HTERT RPE-1 (cell line): ENCODE results near the gene PTPN23.

Experiments
- in situ Hi-C: fragments of 300-500 bp; cut with MboI; formaldehyde crosslinking; loops from 4 replicates; pipeline ENCODE4 v1.14.3; 2020; ENCODE audit warnings: low sequenced_read_pairs

The PTPN23 gene

GRCh38 chr3:47419083-47420043 lies 38.5 kb downstream of the PTPN23 start:
- in situ Hi-C loops: no loop called here

DNA sequence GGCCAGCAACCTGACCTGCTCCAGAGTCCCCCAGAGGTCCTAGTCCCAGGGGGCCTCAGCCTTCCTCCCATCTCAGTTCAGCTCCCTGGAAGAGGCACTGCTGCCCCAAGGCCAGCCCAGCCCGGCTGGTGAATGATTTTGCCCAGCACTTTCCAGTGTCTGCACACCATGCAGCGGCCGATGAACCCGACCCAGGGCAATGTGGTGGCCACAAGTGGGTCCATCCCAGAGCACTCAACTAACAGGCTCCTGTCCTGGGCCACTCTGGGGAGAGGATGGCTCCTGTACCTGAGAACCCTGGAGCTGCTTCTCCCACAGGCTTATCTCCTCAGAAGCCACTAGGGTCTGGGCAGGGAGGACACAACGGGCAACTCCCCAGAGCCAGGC lies 39.2 kb downstream of the PTPN23 start:
- in situ Hi-C loops: no loop called here

GRCh38 chr3:47420511-47421484 lies 40.0 kb downstream of the PTPN23 start:
- in situ Hi-C loops: no loop called here

DNA sequence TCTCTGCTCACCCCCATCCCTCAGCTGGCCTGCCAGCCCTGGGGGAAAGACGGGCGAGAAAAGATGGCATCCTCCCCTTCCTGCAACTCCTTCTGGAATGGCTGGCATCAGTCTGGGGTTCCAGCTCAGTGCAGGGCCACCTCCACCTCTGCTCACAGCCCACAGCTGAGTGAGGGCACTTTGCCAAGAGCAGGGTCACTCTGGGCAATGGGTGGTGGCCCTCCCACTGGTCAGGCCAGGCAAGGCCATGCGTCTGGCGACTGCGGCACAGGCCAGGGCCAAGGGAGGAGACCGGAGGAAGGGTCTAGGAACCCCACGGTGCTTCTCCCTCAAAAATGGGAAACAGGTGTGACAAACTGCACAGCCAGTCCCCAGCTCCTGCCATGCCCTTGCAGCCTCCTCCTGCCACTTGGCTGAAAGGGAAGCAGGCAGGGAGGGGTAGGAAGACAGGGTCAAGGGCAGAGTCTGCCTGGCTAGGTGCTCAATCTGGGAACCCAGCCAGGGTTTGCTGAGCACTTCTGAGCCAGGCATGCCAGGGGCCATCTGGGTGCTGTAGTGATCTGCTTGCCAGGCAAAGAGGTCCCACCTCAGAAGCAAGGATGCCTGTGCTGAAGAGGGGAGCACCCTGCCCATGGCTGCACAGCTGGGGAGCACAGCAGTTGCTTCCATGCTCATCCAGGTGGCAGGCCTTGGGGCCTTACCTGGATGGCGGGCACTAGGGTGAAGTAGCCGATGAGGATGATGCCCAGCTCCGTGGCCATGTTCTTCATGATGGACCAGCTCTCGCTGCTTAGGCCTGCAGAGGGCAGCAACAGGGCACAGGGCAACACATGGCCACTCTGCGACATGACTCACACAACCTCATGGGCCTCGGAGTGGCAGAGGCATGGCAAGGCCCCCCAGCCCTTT lies 41.2 kb downstream of the PTPN23 start:
- in situ Hi-C loops: no loop called here

GRCh38 chr3:47422743-47423142 lies 41.9 kb downstream of the PTPN23 start:
- in situ Hi-C loops: no loop called here

DNA sequence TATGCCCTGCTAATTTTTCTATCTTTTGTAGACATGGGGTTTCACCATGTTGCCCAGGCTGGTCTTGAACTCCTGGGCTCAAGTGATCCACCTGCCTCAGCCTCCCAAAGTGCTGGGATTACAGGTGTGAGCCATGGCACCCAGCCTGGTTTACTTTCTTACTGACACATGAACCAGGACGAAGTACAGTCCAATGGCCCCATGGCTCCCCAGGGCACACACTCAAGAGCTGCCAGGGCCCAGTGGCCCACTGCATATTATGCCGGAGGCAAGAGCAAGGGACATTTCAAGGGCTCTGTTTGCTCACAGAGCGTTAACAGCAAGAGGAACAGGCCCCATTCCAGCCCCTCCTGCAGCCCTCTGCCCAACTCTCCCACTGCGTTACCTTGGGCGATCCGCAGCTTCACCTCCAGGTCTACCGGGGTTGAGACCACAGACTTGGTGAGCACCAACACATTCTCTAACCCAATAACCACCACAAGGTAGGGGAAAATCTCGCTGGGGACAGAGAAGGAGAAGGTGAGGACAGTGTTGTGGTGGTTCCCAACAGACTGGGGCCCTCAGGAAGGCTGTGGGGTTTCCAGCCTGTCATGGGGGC lies 42.8 kb downstream of the PTPN23 start:
- in situ Hi-C loops: no loop called here

- in situ Hi-C loops: no loop called here
Measured at GRCh38 chr3:47424434-47425382, 43.9 kb downstream of the PTPN23 start.

DNA sequence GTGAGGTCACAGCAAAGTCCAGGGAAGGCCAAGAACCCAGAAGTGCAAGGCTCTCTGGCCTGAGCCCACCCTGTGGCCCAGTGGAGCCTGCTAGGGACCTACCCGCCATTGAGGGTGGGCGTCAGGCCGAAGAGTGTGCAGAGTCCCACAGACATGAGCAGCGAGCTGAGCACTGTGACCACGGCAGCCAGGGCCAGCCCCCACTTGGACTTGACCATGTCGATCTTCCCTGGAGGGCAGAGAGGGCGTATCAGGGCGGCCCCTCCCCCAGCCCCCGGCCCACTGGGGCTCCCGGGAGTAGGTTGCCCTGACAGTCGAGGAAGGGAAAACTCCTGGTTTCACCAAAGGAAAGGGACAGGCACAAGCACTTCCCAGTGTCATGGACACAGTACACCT lies 44.6 kb downstream of the PTPN23 start:
- in situ Hi-C loops: no loop called here

DNA sequence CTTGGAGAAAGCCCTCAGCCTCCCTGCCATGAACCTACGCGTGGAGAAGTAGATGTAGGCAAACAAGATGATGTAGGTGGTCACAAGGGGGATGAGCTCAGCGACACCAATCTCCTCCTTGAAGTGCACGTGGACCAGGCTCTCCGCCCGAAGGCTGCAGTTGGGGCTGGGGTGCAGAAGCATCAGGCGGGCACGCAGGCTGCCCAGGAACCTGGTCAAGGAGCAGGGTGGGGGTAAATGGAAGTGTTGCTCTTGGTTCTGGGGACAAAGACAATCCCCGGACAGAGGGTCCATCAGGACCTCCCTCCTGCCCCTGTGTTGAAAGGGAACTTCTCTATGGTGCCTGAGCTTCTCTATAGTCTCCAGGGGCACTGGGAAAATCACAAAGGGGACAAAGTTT lies 45.1 kb downstream of the PTPN23 start:
- in situ Hi-C loops: no loop called here

DNA sequence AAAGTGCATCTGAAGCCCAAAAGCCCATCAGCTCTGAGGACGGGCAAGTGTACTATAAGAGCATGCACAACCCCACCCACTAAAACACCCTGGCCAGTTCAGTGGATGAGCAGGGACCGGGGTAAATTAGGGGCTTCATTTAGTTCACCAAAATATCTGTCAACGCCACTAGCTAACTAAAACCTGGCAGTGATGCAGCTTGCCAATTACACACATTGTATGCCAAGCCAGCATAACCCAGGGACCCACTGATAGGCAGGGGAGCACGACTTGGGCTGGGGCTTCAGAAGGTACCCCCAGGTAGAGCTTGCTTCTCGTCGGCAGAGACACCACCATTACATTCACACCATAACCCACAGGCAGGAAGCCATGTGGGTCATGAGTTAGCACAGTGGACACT lies 47.0 kb downstream of the PTPN23 start:
- in situ Hi-C loops: no loop called here

GRCh38 chr3:47428662-47429061 lies 47.8 kb downstream of the PTPN23 start:
- in situ Hi-C loops: no loop called here

GRCh38 chr3:47429476-47430270 lies 48.9 kb downstream of the PTPN23 start:
- in situ Hi-C loops: no loop called here

DNA sequence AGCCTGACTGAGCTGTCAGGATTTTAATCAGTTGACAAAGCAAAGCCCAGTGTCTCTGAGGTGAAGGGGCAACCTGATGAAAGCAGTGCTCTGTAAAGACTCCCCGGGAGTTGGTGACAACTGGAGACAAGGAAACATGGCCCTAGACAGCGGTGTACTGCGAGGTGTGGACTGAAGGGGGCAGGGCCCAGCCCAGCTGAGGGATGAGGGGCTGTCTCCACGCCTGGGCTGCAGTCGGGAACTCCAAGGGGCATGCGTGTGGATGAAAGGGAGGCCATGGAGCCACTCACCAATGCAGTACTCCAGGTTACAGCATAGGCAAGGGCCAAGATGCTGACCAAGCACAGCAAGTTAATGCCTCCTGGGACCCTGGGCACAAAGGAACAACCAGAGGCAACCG lies 49.8 kb downstream of the PTPN23 start:
- in situ Hi-C loops: no loop called here

- in situ Hi-C loops: no loop called here
Measured at GRCh38 chr3:47431225-47431624, 50.4 kb downstream of the PTPN23 start.

DNA sequence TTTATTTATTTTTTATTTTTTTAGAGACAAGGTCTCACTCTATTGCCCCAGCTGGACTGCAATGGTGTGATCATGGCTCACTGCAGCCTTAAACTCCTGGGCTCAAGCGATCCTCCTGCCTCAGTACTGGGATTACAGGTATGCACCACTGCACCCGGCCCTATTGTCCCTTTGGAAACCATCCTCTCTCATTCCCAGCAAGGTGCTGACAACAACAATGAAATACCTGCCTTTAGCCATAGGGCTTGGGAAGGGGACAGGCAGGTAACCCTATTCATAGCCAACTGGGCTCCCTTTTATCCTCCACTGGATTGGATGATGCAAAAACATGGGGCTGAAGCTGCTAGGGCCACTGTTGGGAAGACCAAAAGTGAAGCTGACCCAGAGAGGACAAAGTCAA lies 51.9 kb downstream of the PTPN23 start:
- in situ Hi-C loops: no loop called here

- in situ Hi-C loops: no loop called here
Measured at GRCh38 chr3:47433796-47434195, 53.0 kb downstream of the PTPN23 start.

GRCh38 chr3:47434849-47435248 lies 54.0 kb downstream of the PTPN23 start:
- in situ Hi-C loops: no loop called here

- in situ Hi-C loops: no loop called here
Measured at GRCh38 chr3:47436180-47436579, 55.4 kb downstream of the PTPN23 start.
